SU-DHL-6 (cell line): ENCODE data around the gene ZNF501.

Source experiments
- EZH2phosphoT487 ChIP-seq: fragments of 200-600 bp; sonication (generic), shearing (Covaris generic); conservative IDR thresholded peaks from 2 replicates; pipeline ENCODE4 v1.6.1; 2018; ENCODE audit warnings: mild to moderate bottlenecking, antibody characterized with exemption, low read length, moderate library complexity, mixed read lengths
- TF ChIP-seq, protein P1 (sequence below): fragments of 200-600 bp; sonication (generic); IDR thresholded peaks from one replicate; pipeline ENCODE4 v1.5.1; 2017; ENCODE audit warnings: antibody characterized with exemption, mild to moderate bottlenecking, low read length, moderate library complexity; ENCODE audit not compliant: insufficient read depth, poor library complexity, severe bottlenecking

DNA sequence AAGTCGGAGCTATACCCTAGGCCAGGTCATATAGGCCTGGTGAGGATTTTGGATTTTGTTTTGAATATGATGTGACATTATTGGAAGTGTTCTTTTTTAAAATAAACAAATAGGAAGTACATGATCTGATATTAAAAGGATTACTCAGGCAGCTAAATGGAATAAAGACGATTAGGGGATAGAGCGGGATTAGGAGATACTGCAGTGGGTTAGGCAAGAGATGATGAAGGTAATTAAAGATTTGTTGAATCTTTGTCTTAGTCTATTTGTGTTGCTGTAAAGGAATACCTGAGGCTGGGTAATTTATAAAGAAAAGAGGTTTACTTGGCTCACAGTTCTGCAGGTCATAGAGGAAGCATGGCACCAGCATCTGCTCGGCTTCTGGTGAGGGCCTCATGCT, 53.5 kb downstream of the ZNF501 start:
- TF ChIP-seq EZH2phosphoT487 = no peak
- TF ChIP-seq, protein P1, sequence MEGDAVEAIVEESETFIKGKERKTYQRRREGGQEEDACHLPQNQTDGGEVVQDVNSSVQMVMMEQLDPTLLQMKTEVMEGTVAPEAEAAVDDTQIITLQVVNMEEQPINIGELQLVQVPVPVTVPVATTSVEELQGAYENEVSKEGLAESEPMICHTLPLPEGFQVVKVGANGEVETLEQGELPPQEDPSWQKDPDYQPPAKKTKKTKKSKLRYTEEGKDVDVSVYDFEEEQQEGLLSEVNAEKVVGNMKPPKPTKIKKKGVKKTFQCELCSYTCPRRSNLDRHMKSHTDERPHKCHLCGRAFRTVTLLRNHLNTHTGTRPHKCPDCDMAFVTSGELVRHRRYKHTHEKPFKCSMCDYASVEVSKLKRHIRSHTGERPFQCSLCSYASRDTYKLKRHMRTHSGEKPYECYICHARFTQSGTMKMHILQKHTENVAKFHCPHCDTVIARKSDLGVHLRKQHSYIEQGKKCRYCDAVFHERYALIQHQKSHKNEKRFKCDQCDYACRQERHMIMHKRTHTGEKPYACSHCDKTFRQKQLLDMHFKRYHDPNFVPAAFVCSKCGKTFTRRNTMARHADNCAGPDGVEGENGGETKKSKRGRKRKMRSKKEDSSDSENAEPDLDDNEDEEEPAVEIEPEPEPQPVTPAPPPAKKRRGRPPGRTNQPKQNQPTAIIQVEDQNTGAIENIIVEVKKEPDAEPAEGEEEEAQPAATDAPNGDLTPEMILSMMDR = no peak
